Lung (tissue), 12 donors: ENCODE results near the gene DCUN1D2. TPM values are rescaled to one million over a fixed set of nuclear protein-coding genes. Genes with fewer than 3 reads are reported as not detected.

Source experiments
- ATAC-seq: fragments of 200-7000 bp; cut with Tn5 transposase; one replicate; pipeline ENCODE4 v1.9.1; 2020; ENCODE audit warnings: moderate number of reproducible peaks; ENCODE audit not compliant: insufficient read depth, low FRiP score
- DNase-seq, 3 donors: peaks; one replicate each; pipeline ENCODE4 v3.0.0-alpha.2; 2013 to 2017
- H3K27ac ChIP-seq, 2 donors: one replicate each; pipeline ENCODE4 v1.5.1; 2013; ENCODE audit warnings: mild to moderate bottlenecking in 2 of 2, moderate library complexity in 2 of 2, control low read depth in 1 of 2, inconsistent platforms in 1 of 2, low read depth in 1 of 2, low read length in 1 of 2
- H3K27me3 ChIP-seq, 3 donors: one replicate each; pipeline ENCODE4 v1.5.1; 2013; ENCODE audit warnings: low read length in 2 of 3; ENCODE audit not compliant: control insufficient read depth in 3 of 3, insufficient read depth in 3 of 3
- H3K36me3 ChIP-seq, 4 donors: one replicate each; pipeline ENCODE4 v1.5.1; 2013; ENCODE audit warnings: low read length in 4 of 4, mild to moderate bottlenecking in 1 of 4, moderate library complexity in 1 of 4; ENCODE audit not compliant: control insufficient read depth in 4 of 4, insufficient read depth in 4 of 4
- H3K4me1 ChIP-seq, 5 donors: one replicate each; pipeline ENCODE4 v1.5.1; 2013; ENCODE audit warnings: low read length in 5 of 5, mild to moderate bottlenecking in 2 of 5, moderate library complexity in 1 of 5; ENCODE audit not compliant: control insufficient read depth in 5 of 5, insufficient read depth in 5 of 5
- H3K4me3 ChIP-seq: one replicate; pipeline ENCODE4 v1.5.1; 2013; ENCODE audit warnings: mild to moderate bottlenecking, control low read depth, moderate library complexity
- H3K9ac ChIP-seq, 2 donors: one replicate each; pipeline ENCODE4 v1.5.1; 2013; ENCODE audit warnings: low read length in 2 of 2, control low read depth in 1 of 2; ENCODE audit not compliant: insufficient read depth in 1 of 2
- H3K9me3 ChIP-seq, 4 donors: one replicate each; pipeline ENCODE4 v1.5.1; 2013; ENCODE audit warnings: low read length in 3 of 4, mild to moderate bottlenecking in 1 of 4, moderate library complexity in 1 of 4; ENCODE audit not compliant: control insufficient read depth in 4 of 4, insufficient read depth in 3 of 4
- WGBS, 2 donors: extraction: QIAGEN DNeasy Blood & Tissue Kit; methylation state at CpG; one replicate each; pipeline ENCODE4 v1.1.7; 2013; 5-methylcytosine and 5-hydroxymethylcytosine counted together
- polyA plus RNA-seq, 2 donors: library from polyadenylated mRNA; stranded (reverse); fragments of 200-250 nt; gene quantifications; one replicate each; pipeline ENCODE4 v1.2.1, GENCODE V29; 2013
- total RNA-seq, 2 donors: library from RNA; depleted of rRNA in 1 of 2; stranded (reverse); fragments of >200 nt in 1 of 2; gene quantifications; one replicate each; pipeline ENCODE4 v1.2.1, GENCODE V29; 2014 to 2021
- TF ChIP-seq, protein P1 (sequence below): IDR thresholded peaks from 2 replicates; pipeline ENCODE4 v1.5.1; 2012; ENCODE audit warnings: mild to moderate bottlenecking; ENCODE audit errors: control extremely low read depth, extremely low read depth
- donor health status: control.
- donor health status: control.
- donor health status: Bipolar disorder and iron deficiency.
- donor health status: healthy.
- donor health status: DM: yes; HTN: yes; CAD: no.

The DCUN1D2 gene
- total and polyA plus RNA-seq, 4 donors: 6.9 to 21.1 (median 13.8) TPM

DNA sequence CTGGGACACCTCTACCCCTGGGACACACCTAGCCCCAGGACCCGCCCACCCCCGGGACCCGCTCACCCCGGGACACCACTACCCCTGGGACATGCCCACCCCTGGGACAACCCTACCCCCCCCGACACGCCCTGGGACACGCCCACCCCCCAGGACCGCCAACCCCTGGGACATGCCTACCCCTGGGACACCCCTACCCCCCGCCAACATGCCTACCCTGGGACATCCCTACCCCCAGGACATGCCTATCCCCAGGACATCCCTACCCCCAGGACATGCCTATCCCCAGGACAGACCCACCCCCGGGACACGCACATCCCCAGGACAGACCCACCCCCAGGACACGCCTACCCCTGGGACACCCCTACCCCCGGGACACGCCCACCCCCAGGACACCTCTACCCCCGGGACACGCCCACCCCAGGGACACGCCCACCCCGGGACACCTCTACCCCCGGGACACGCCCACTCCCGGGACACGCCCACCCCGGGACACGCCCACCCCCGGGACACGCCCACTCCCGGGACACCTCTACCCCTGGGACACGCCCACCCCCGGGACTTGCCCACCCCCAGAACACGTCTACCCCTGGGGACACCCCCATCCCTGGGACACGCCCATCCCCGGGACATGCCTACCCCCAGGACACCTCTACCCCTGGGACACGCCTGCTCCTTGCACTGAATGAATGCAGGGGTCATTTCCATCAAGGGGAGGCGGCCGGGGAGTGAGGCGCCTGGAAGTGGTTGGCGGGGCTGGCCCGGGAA is 69.5 kb downstream of the DCUN1D2 start:
- WGBS, 2 donors: 77 to 82% methylated on average over 25 to 38 of the region's 38 CpGs
- no peak for ATAC-seq
- H3K36me3 ChIP-seq: no peaks in the 10 kb centered on the region
- TF ChIP-seq, protein P1, sequence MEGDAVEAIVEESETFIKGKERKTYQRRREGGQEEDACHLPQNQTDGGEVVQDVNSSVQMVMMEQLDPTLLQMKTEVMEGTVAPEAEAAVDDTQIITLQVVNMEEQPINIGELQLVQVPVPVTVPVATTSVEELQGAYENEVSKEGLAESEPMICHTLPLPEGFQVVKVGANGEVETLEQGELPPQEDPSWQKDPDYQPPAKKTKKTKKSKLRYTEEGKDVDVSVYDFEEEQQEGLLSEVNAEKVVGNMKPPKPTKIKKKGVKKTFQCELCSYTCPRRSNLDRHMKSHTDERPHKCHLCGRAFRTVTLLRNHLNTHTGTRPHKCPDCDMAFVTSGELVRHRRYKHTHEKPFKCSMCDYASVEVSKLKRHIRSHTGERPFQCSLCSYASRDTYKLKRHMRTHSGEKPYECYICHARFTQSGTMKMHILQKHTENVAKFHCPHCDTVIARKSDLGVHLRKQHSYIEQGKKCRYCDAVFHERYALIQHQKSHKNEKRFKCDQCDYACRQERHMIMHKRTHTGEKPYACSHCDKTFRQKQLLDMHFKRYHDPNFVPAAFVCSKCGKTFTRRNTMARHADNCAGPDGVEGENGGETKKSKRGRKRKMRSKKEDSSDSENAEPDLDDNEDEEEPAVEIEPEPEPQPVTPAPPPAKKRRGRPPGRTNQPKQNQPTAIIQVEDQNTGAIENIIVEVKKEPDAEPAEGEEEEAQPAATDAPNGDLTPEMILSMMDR: no peak
- peaks cover 0 to 27% (median 2%) of the 10 kb centered on the region in 5 donors for H3K4me1 ChIP-seq
- peaks cover 0 to 2% (median 0%) of the 10 kb centered on the region in 4 donors for H3K9me3 ChIP-seq
- peaks cover 0 to 4% (median 0%) of the 10 kb centered on the region in 3 donors for H3K27me3 ChIP-seq
- no peak overlapping the region for H3K27ac ChIP-seq
- H3K9ac ChIP-seq: no peak overlapping the region
- no peak overlapping the region for H3K4me3 ChIP-seq
- no peak for DNase-seq

- Histone ChIP-seq H3K27me3 (peaks cover 0 to 4% (median 0%) of the 10 kb centered on the region in 3 donors), H3K27ac (no peak overlapping the region), H3K36me3 (no peaks in the 10 kb centered on the region), H3K9me3 (peaks cover 0 to 2% (median 0%) of the 10 kb centered on the region in 4 donors), H3K9ac (no peak overlapping the region), H3K4me3 (no peak overlapping the region), H3K4me1 (peaks cover 0 to 27% (median 2%) of the 10 kb centered on the region in 5 donors)
- TF ChIP-seq, protein P1: no peak
- 92 to 96% methylated on average over 15 of the region's 15 CpGs for WGBS, 2 donors
- no peak for ATAC-seq
- no peak for DNase-seq
Observed at GRCh38 chr13:113420232-113420631, 70.3 kb downstream of the DCUN1D2 start.

- TF ChIP-seq, protein P1: no peak
- H3K4me1 ChIP-seq: peaks cover 0 to 27% (median 2%) of the 10 kb centered on the region in 5 donors
- ATAC-seq (no peak), DNase-seq (no peak)
- H3K27ac ChIP-seq: no peak overlapping the region
- H3K9me3 ChIP-seq: peaks cover 0 to 2% (median 0%) of the 10 kb centered on the region in 4 donors
- H3K27me3 ChIP-seq: peaks cover 0 to 4% (median 0%) of the 10 kb centered on the region in 3 donors
- WGBS, 2 donors: 95 to 96% methylated on average over 18 of the region's 18 CpGs
- H3K9ac ChIP-seq: no peak overlapping the region
- no peak overlapping the region for H3K4me3 ChIP-seq
- no peaks in the 10 kb centered on the region for H3K36me3 ChIP-seq
Observed at GRCh38 chr13:113419531-113420193, 70.8 kb downstream of the DCUN1D2 start.
